CD14-positive monocyte (primary cell): ENCODE data around the gene NODAL. TPM values are rescaled to one million over a fixed set of nuclear protein-coding genes. Genes with fewer than 3 reads are reported as not detected.

ENCODE experiments used
- DNase-seq, 3 donors: peaks; one replicate each; pipeline ENCODE4 v3.0.0-alpha.2; 2011 to 2022
- H2AFZ ChIP-seq: 2 replicates; pipeline ENCODE4 v1.6.0; 2012; ENCODE audit warnings: mild to moderate bottlenecking, low read depth, low read length, inconsistent platforms; ENCODE audit not compliant: insufficient read depth, poor library complexity, severe bottlenecking
- H3K27ac ChIP-seq, 2 donors: 1 replicate in 1 of 2; 2 replicates in 1 of 2; pipeline ENCODE4 v1.5.1; 2012 to 2013; ENCODE audit warnings: low read length in 2 of 2, control low read depth in 1 of 2, inconsistent platforms in 1 of 2, low read depth in 1 of 2, mild to moderate bottlenecking in 1 of 2
- H3K27me3 ChIP-seq, 2 donors: one replicate each; pipeline versions ENCODE4 v1.6.0 to v1.6.1; 2011 to 2013; ENCODE audit warnings: low read length in 2 of 2; ENCODE audit not compliant: control insufficient read depth in 2 of 2, insufficient read depth in 2 of 2
- H3K36me3 ChIP-seq, 2 donors: replicated peaks in 1 of 2; 1 replicate in 1 of 2; 2 replicates in 1 of 2; pipeline versions ENCODE4 v1.5.1 to v1.6.1; 2012 to 2013; ENCODE audit warnings: low read length in 2 of 2, control low read depth in 1 of 2, inconsistent platforms in 1 of 2, mild to moderate bottlenecking in 1 of 2; ENCODE audit not compliant: insufficient read depth in 2 of 2, control insufficient read depth in 1 of 2
- H3K4me1 ChIP-seq, 2 donors: 1 replicate in 1 of 2; 2 replicates in 1 of 2; pipeline versions ENCODE4 v1.5.1 to v1.6.1; 2012 to 2013; ENCODE audit warnings: low read length in 2 of 2, control low read depth in 1 of 2, inconsistent platforms in 1 of 2, mild to moderate bottlenecking in 1 of 2, moderate library complexity in 1 of 2; ENCODE audit not compliant: insufficient read depth in 2 of 2, control insufficient read depth in 1 of 2
- H3K4me2 ChIP-seq: replicated peaks from 2 replicates; pipeline ENCODE3; 2012; ENCODE audit warnings: low read length, moderate library complexity, mild to moderate bottlenecking; ENCODE audit not compliant: poor library complexity, severe bottlenecking; ENCODE audit errors: extremely low read depth
- H3K4me3 ChIP-seq, 3 experiments: fragments of 200-600 bp in 1 of 3; sonication (generic) in 1 of 3; replicated peaks in 1 of 3; 1 replicate in 2 of 3; 2 replicates in 1 of 3; pipeline ENCODE4 v1.5.1; 2011 to 2013; ENCODE audit warnings: low read length in 3 of 3, mild to moderate bottlenecking in 3 of 3, control low read depth in 2 of 3, low read depth in 2 of 3, inconsistent platforms in 1 of 3, moderate library complexity in 1 of 3
- H3K79me2 ChIP-seq: 2 replicates; pipeline ENCODE4 v1.6.0; 2012; ENCODE audit warnings: mild to moderate bottlenecking, control low read depth, inconsistent platforms, low read length, moderate library complexity; ENCODE audit not compliant: insufficient read depth
- H3K9ac ChIP-seq: 2 replicates; pipeline ENCODE4 v1.6.0; 2017; ENCODE audit warnings: low read length, mild to moderate bottlenecking; ENCODE audit not compliant: insufficient read depth, poor library complexity, severe bottlenecking
- H3K9me3 ChIP-seq, 2 donors: replicated peaks in 1 of 2; 1 replicate in 1 of 2; 2 replicates in 1 of 2; pipeline versions ENCODE4 v1.5.1 to v1.6.1; 2012 to 2013; ENCODE audit warnings: low read length in 2 of 2, control low read depth in 1 of 2; ENCODE audit not compliant: control insufficient read depth in 1 of 2, insufficient read depth in 1 of 2
- H4K20me1 ChIP-seq: 2 replicates; pipeline ENCODE4 v1.6.0; 2012; ENCODE audit warnings: mild to moderate bottlenecking, low read length, control low read depth, moderate library complexity; ENCODE audit not compliant: insufficient read depth
- H3K27ac Mint-ChIP-seq, 7 donors: one replicate each; pipeline ENCODE4 v1.8.0; 2020; ENCODE audit warnings: mild to moderate bottlenecking in 7 of 7, mixed read lengths in 7 of 7, moderate library complexity in 6 of 7, inconsistent platforms in 2 of 7
- H3K27me3 Mint-ChIP-seq, 3 donors: one replicate each; pipeline ENCODE4 v1.8.0; 2021 to 2022; ENCODE audit warnings: low read depth in 3 of 3, mild to moderate bottlenecking in 3 of 3, mixed read lengths in 3 of 3, moderate library complexity in 3 of 3, inconsistent platforms in 1 of 3
- H3K36me3 Mint-ChIP-seq, 2 donors: one replicate each; pipeline ENCODE4 v1.8.0; 2020; ENCODE audit warnings: mixed read lengths in 2 of 2, inconsistent platforms in 1 of 2, mild to moderate bottlenecking in 1 of 2
- H3K4me1 Mint-ChIP-seq: one replicate; pipeline ENCODE4 v1.8.0; 2020; ENCODE audit warnings: mild to moderate bottlenecking, mixed read lengths
- H3K4me3 Mint-ChIP-seq, 2 donors: one replicate each; pipeline ENCODE4 v1.8.0; 2020; ENCODE audit warnings: mild to moderate bottlenecking in 2 of 2, mixed read lengths in 2 of 2, moderate library complexity in 1 of 2
- H3K9me3 Mint-ChIP-seq, 7 donors: one replicate each; pipeline ENCODE4 v1.8.0; 2020 to 2022; ENCODE audit warnings: mixed read lengths in 7 of 7, mild to moderate bottlenecking in 6 of 7, moderate library complexity in 6 of 7, inconsistent platforms in 2 of 7
- CTCF ChIP-seq: fragments of 200-600 bp; IDR thresholded peaks from one replicate; pipeline ENCODE4 v1.8.0; 2022; ENCODE audit warnings: antibody characterized with exemption, mild to moderate bottlenecking
- WGBS: methylation state at CpG from one replicate; pipeline ENCODE4 v1.1.5; 2013; ENCODE audit warnings: missing lambda C conversion rate; ENCODE audit not compliant: insufficient coverage; 5-methylcytosine and 5-hydroxymethylcytosine counted together
- intact Hi-C, 2 donors: fragments of 100-400 bp; cut with micrococcal nuclease; formaldehyde crosslinking; loops; one replicate each; pipeline versions ENCODE4 v1.15.0 to v1.15.1; 2023
- polyA plus RNA-seq, 3 donors: library from polyadenylated mRNA; depleted of rRNA in 1 of 3; unstranded in 2 of 3; stranded (reverse) in 1 of 3; fragments of 300-500 nt in 2 of 3; fragments of >200 nt in 1 of 3; fragmentation: Illumina TruSeq in 2 of 3; gene quantifications; 1 replicate in 2 of 3; 2 replicates in 1 of 3; pipeline ENCODE4 v1.2.3, GENCODE V29; 2012 to 2021

NODAL gene
- polyA plus RNA-seq, 3 donors = not detected

DNA sequence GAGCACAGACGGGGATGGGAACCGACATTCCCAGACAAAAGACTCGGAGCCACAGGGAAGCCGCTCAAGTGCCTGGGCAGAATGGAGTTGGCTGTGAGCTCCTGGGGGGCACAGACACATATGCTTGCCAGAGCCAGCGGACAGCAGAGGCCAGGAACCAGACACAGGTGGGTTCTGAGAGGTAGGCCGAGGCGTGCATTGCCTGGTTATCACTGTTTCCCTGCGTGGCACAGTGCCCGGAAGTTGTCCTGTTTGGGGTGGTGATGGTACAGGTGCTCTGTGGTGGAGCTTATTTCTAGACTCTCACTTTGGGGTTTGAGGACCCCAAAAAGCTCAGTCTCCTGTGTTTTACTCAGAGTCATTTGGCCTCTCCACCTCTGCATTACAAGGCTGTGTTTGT is 39.6 kb upstream of the NODAL start:
- no peak overlapping the region for H3K4me3 ChIP-seq
- peaks cover 19 to 39% of the 10 kb centered on the region in 2 donors for H3K27me3 ChIP-seq
- H3K36me3 Mint-ChIP-seq = no peaks in the 10 kb centered on the region
- peaks cover 24% of the 10 kb centered on the region for H3K4me1 Mint-ChIP-seq
- H3K4me3 Mint-ChIP-seq = peak overlapping the region in 1 of 2 donors; percentile 5
- H3K27me3 Mint-ChIP-seq = peaks cover 25 to 47% (median 32%) of the 10 kb centered on the region in 3 donors
- no peaks in the 10 kb centered on the region for H3K36me3 ChIP-seq
- H3K4me2 ChIP-seq = no peak overlapping the region
- no peak overlapping the region for H3K9ac ChIP-seq
- H3K9me3 Mint-ChIP-seq = peaks cover 0 to 6% (median 0%) of the 10 kb centered on the region in 7 donors
- H3K4me1 ChIP-seq = peaks cover 11 to 30% of the 10 kb centered on the region in 2 donors
- H3K27ac Mint-ChIP-seq = no peak overlapping the region
- DNase-seq = no peak
- H3K9me3 ChIP-seq = no peaks in the 10 kb centered on the region
- no peak overlapping the region for H3K27ac ChIP-seq
- H2AFZ ChIP-seq = no peak overlapping the region
- TF ChIP-seq CTCF = no peak
- WGBS = 96% methylated on average over 9 of the region's 9 CpGs
- H4K20me1 ChIP-seq = no peaks in the 10 kb centered on the region
- intact Hi-C loops = no loop called here
- no peaks in the 10 kb centered on the region for H3K79me2 ChIP-seq

GRCh38 chr10:70480239-70480861 is 38.9 kb upstream of the NODAL start:
- 45% methylated on average over 5 of the region's 9 CpGs for WGBS
- H3K4me3 Mint-ChIP-seq = peak overlapping the region in 1 of 2 donors; percentile 40
- no peak for TF ChIP-seq CTCF
- Histone ChIP-seq H3K27ac (no peak overlapping the region), H3K36me3 (no peaks in the 10 kb centered on the region), H3K4me1 (peaks cover 11 to 30% of the 10 kb centered on the region in 2 donors), H3K4me2 (no peak overlapping the region), H3K9me3 (no peaks in the 10 kb centered on the region), H4K20me1 (no peaks in the 10 kb centered on the region), H3K9ac (no peak overlapping the region), H2AFZ (no peak overlapping the region), H3K27me3 (peaks cover 19 to 40% of the 10 kb centered on the region in 2 donors), H3K79me2 (no peaks in the 10 kb centered on the region), H3K4me3 (no peak overlapping the region)
- intact Hi-C loops = no loop called here
- peak overlapping the region in 2 of 7 donors; percentile 39 to 80 for H3K27ac Mint-ChIP-seq
- DNase-seq = no peak
- no peaks in the 10 kb centered on the region for H3K36me3 Mint-ChIP-seq
- H3K4me1 Mint-ChIP-seq = peaks cover 24% of the 10 kb centered on the region
- H3K27me3 Mint-ChIP-seq = peaks cover 25 to 48% (median 35%) of the 10 kb centered on the region in 3 donors
- H3K9me3 Mint-ChIP-seq = peaks cover 0 to 6% (median 0%) of the 10 kb centered on the region in 7 donors
